HG03571 (cell line): ENCODE data around the gene HFM1.
A peak's percentile ranks its signal among the peaks of the same experiment; 100 is the strongest.
"Not testable (repeated sequence)": the region's sequence is repeated elsewhere in the genome, so short reads cannot be mapped to it uniquely, and the experiment has no call there.

ENCODE experiments used
- ATAC-seq: cut with Tn5 transposase; IDR thresholded peaks from one replicate; pipeline ENCODE4 v1.9.1; 2021; ENCODE audit not compliant: unreplicated experiment

Gene HFM1, protein sequence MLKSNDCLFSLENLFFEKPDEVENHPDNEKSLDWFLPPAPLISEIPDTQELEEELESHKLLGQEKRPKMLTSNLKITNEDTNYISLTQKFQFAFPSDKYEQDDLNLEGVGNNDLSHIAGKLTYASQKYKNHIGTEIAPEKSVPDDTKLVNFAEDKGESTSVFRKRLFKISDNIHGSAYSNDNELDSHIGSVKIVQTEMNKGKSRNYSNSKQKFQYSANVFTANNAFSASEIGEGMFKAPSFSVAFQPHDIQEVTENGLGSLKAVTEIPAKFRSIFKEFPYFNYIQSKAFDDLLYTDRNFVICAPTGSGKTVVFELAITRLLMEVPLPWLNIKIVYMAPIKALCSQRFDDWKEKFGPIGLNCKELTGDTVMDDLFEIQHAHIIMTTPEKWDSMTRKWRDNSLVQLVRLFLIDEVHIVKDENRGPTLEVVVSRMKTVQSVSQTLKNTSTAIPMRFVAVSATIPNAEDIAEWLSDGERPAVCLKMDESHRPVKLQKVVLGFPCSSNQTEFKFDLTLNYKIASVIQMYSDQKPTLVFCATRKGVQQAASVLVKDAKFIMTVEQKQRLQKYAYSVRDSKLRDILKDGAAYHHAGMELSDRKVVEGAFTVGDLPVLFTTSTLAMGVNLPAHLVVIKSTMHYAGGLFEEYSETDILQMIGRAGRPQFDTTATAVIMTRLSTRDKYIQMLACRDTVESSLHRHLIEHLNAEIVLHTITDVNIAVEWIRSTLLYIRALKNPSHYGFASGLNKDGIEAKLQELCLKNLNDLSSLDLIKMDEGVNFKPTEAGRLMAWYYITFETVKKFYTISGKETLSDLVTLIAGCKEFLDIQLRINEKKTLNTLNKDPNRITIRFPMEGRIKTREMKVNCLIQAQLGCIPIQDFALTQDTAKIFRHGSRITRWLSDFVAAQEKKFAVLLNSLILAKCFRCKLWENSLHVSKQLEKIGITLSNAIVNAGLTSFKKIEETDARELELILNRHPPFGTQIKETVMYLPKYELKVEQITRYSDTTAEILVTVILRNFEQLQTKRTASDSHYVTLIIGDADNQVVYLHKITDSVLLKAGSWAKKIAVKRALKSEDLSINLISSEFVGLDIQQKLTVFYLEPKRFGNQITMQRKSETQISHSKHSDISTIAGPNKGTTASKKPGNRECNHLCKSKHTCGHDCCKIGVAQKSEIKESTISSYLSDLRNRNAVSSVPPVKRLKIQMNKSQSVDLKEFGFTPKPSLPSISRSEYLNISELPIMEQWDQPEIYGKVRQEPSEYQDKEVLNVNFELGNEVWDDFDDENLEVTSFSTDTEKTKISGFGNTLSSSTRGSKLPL (N-terminal part only)

DNA sequence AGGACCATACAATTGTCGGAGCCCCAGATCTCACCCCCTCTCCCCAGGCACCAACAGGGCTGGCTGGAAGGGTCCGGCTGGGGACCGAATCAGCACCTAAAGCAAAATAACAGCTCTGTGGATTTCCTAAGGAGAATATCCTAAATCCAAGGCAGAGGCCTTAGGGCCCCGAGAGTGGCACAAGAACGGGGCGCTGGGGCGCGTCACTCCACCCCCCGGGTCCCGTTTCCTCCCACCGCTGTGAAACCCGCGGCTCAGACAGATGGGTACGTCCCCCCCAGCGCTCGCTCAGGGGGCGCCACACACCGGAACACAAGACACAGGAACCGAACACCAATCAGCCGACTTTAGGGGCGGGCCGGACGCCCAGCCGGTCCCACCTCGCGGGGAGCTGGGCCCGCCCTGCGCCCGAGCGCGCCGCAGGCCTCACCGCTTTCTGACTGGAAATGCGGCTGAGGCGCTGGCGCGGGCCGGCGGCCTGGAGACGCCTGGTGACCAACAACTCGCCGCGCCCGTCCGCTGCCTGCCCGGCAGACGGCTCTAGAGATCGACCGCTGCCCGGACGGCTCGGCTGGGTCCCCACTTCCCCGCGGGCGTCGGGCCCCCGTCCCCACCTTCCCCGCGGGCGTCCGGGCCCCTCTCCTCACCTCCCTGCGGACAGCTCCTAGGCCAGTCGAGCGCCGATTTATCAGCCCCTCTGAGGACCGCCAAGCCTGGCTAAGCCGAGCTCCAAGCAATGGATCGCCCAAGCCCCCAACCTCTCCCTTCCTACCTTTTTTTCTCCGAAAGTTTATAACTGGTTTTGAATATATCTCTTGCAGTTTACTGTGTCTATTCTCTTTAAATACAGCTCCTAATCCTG lies at the start of gene HFM1:
Gene HFM1 (minus strand): TSS at position 687 of the 862 bp plus-strand sequence. CDS start 3,755 bp downstream, outside the sequence.
- ATAC-seq = peak; percentile 90

- no peak for ATAC-seq
Observed at GRCh38 chr1:91454136-91454535, 49.5 kb upstream of the HFM1 start.

DNA sequence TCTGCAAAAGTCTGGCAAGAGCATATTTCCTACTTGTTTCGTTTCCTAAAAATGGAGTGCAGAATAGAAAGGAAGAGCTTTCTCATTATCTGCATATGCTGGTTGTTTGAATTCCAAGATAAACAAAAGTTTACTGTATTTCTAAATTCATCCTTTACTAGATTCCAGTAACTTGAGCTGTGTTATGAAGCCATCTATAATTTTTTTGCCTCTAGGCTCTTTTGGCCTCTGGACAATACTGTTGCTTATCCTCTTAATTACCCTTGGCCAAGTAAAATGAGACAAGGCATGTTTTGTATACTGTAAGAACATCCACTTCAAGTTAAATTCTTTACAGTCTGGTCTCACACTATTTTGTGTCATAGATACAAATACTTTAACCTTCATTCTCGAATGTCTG lies 45.6 kb upstream of the HFM1 start:
- no peak for ATAC-seq

GRCh38 chr1:91447782-91448181 lies 43.1 kb upstream of the HFM1 start:
- ATAC-seq = not testable (repeated sequence)

DNA sequence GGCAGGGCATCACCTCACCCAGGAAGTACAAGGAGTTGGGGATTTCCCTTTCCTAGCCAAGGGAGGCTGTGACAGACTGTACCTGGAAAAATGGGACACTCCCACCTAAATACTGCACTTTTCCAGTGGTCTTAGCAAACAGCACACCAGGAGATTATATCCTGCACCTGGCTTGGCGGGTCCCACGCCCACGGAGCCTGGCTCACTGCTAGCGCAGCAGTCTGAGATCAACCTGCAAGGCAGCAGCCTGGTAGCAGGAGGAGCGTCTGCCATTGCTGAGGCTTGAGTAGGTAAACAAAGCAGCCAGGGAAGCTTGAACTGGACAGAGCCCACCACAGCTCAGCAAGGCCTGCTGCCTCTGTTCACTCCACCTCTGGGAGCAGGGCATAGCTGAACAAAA lies 37.3 kb upstream of the HFM1 start:
- not testable (repeated sequence) for ATAC-seq

- no peak for ATAC-seq
Observed at GRCh38 chr1:91440847-91441246, 36.2 kb upstream of the HFM1 start.

DNA sequence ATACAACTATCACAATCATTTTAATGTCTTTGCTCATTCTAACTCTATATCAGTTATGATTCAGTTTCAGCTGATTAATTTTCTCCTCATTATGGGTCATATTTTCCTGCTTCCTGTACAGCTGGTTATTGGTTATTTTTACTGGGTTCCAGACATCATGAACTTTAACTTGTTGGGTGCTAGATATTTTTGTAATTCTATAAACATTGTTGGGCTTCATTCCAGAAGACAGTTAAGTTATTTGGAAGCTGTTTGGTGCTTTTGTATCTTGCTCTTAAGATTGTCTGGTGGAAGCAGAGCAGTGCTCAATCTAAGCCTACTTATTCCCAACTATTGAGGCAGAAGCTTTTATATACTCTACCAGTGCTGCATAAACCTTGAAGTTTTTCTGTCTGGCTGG lies 34.4 kb upstream of the HFM1 start:
- no peak for ATAC-seq

GRCh38 chr1:91428182-91428798 lies 23.7 kb upstream of the HFM1 start:
- ATAC-seq = no peak

- ATAC-seq = no peak
Observed at GRCh38 chr1:91427741-91428140, 23.1 kb upstream of the HFM1 start.

DNA sequence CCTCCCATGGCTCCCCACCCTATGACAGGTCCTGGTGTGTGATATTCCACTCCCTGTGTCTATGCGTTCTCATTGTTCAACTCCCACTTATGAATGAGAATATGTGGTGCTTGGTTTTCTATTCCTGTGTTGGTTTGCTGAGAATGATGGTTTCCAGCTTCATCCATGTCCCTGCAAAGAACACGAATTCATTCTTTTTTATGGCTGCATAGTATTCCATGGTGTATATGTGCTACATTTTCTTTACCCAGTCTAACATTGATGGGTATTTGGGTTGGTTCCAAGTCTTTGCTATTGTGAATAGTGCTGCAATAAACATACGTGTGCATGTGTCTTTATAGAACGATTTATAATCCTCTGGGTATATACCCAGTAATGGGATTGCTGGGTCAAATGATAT lies 17.9 kb upstream of the HFM1 start:
- not testable (repeated sequence) for ATAC-seq

GRCh38 chr1:91412371-91412770 lies 7.7 kb upstream of the HFM1 start:
- ATAC-seq = no peak

GRCh38 chr1:91406773-91407389 lies 2.2 kb upstream of the HFM1 start:
- no peak for ATAC-seq

DNA sequence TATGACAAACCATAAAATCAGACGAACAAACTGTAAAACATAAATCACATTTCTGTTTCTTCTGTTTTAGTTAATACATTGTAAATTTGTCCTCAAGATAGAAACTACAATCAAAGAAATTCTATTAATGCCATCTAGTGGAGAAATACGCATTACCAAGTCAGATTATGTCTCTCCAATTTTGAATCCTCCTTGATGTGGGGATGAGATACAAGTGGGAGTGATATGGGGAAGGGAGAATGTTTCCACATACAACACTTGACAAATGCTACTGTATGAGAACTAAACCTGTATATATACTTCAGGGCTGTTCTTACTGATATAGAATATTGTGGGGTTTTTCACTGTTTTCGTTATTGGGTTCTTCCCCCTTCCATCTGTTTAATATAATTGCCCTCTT lies 2.6 kb downstream of the HFM1 start:
- no peak for ATAC-seq

- no peak for ATAC-seq
Observed at GRCh38 chr1:91400133-91400725, 4.4 kb downstream of the HFM1 start.

- no peak for ATAC-seq
Observed at GRCh38 chr1:91398291-91398690, 6.3 kb downstream of the HFM1 start.

DNA sequence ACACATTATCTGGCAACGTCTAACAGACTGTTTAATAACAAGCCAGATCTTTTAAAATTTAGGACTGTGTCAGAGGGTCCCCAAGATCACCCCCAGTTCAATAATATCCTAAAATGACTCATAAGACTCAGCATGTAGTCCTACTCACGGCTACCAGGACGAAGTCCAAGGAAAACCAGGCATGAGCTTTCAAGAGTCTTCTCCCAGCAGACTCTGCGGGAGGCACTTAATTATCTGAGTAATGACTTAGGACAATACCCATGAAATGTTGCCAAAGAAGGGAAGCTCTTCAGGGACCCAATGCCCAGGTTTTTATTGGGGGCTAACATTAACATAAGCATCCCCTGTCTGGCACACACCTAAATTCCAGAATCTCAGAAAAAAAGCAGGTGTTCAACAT lies 7.0 kb downstream of the HFM1 start:
- no peak for ATAC-seq

DNA sequence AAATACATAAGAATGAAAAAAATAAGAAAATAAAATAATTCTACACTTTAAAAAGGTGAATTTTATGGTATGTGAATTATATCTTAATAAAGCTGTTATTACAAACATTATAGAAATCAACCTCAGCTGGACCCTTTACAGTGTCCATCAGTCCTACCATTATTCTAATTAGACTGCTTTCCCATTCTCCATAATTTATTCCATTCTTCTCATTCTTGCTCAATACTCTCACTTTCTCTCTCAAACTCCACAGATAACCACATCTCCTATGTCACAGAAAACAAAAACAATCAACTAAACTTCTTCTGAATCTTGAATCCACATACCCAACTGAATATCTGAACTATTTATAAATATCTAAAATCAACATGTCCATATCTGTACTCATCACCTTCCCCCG lies 11.6 kb downstream of the HFM1 start:
- ATAC-seq = no peak

DNA sequence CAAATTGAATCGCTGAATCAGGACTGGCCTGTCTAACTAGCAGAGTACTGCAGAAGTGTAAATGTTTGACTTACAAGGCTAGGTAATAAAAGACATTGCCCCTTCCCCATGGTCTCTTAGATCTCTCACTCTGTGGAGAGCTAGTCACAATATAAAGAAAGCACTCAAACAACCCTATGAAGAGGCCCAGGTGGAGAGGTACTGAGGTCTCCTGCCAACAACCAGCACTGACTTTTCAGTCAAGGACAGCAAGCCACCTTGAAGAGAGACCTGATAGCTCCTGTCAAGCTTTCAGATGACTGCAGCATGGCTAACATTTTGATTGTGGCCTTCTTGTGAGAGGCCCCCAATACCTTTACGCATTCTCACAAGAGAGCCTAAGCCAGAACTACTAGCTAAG lies 18.5 kb downstream of the HFM1 start:
- no peak for ATAC-seq

DNA sequence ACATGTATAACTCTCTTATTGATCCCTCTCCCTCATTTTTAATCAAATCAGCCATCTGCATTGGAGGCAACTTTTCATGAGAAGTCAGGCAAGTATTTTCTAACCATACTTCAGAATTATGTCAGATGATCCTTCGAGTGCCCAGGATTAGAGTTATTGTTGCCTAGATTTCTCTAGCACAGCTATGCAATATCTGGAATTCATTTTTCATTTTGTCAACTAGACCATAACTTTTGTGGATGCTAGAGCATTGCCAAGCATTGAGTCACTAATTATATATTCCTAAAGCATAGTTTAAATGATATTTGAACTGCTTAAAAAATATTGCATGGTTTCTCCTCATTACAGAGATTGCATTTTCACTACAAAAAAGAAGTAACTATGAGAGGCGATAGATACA lies 21.2 kb downstream of the HFM1 start:
- no peak for ATAC-seq
